GM12801 (cell line): ENCODE measurements around the gene FXR1.

ENCODE experiments used
- CTCF ChIP-seq: IDR thresholded peaks from one replicate; pipeline ENCODE4 v1.5.1; 2011; ENCODE audit warnings: control low read depth; ENCODE audit not compliant: insufficient read length; ENCODE audit errors: extremely low read depth

Gene FXR1

GRCh38 chr3:180888992-180889560 is 23.4 kb upstream of the FXR1 start:
- no peak for TF ChIP-seq CTCF

GRCh38 chr3:180898572-180898971 is 13.9 kb upstream of the FXR1 start:
- TF ChIP-seq CTCF = no peak

- TF ChIP-seq CTCF = no peak
Observed at GRCh38 chr3:180909369-180910127, 2.9 kb upstream of the FXR1 start.

GRCh38 chr3:180910823-180911222 is 1.6 kb upstream of the FXR1 start:
- no peak for TF ChIP-seq CTCF

- no peak for TF ChIP-seq CTCF
Observed at GRCh38 chr3:180911876-180912303, 580 bp upstream of the FXR1 start.

GRCh38 chr3:180913581-180914404 is 1.3 kb downstream of the FXR1 start:
- no peak for TF ChIP-seq CTCF

- no peak for TF ChIP-seq CTCF
Observed at GRCh38 chr3:180918542-180918941, 6.1 kb downstream of the FXR1 start.
